Esophagus muscularis mucosa (tissue), 3 donors: ENCODE data around the gene MAPKAPK5.

Source experiments
- POLR2A ChIP-seq: fragments of 450-650 bp; IDR thresholded peaks from one replicate; pipeline ENCODE4 v1.6.1; 2017; ENCODE audit warnings: antibody characterized with exemption, moderate library complexity, mild to moderate bottlenecking, low read depth
- POLR2AphosphoS5 ChIP-seq, 2 donors: sonication (generic); formaldehyde crosslinking; IDR thresholded peaks; one replicate each; pipeline ENCODE4 v1.6.1; 2017; ENCODE audit warnings: antibody characterized with exemption in 2 of 2
- TF ChIP-seq, protein P1 (sequence below), 3 experiments: fragments of 200-600 bp in 2 of 3; fragments of 450-650 bp in 1 of 3; sonication (generic) in 2 of 3; IDR thresholded peaks; one replicate each; pipeline ENCODE4 v1.5.1; 2017 to 2019; ENCODE audit warnings: antibody characterized with exemption in 3 of 3, mild to moderate bottlenecking in 2 of 3, moderate library complexity in 1 of 3

DNA sequence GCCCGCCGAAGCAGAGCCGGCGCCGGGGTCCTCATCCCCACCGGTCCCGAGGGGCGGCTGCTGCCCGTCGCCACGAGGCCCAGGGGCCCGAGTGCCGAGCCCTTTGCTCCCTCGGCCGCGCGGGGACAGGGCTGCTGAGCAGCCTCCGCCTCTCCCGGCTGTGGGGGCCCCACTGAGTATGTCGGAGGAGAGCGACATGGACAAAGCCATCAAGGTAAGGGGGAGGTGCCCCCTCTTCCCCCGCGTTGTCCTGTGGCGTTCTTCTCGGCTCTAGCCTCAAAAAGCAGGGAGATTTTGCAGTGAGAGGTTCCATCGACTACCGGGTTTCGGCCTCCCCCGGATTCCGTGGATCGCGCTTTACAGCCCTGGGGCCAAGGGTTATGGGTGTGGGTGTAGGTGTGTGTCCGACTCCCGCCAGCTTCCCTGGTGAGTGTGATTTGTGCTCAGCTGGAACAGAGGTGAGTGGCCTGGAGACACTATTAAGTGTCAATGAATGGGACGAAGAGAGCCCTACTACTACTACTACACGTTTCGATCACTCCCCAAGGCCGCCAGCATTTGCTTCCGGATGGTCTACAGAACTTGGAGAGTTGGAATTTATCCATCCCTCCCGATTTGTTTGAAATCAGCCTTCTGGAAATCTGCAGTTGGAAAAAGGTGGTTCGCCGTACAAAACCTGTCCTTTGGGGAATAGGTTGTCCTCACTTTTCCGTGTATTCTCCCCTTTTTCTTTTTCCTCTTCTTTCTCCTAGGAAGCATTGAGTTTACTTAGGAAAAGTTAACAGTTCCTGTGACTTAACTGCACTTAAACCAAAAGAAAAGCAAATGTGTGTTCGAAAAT lies 748 bp downstream of the MAPKAPK5 start:
- TF ChIP-seq, protein P1, sequence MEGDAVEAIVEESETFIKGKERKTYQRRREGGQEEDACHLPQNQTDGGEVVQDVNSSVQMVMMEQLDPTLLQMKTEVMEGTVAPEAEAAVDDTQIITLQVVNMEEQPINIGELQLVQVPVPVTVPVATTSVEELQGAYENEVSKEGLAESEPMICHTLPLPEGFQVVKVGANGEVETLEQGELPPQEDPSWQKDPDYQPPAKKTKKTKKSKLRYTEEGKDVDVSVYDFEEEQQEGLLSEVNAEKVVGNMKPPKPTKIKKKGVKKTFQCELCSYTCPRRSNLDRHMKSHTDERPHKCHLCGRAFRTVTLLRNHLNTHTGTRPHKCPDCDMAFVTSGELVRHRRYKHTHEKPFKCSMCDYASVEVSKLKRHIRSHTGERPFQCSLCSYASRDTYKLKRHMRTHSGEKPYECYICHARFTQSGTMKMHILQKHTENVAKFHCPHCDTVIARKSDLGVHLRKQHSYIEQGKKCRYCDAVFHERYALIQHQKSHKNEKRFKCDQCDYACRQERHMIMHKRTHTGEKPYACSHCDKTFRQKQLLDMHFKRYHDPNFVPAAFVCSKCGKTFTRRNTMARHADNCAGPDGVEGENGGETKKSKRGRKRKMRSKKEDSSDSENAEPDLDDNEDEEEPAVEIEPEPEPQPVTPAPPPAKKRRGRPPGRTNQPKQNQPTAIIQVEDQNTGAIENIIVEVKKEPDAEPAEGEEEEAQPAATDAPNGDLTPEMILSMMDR (IDR thresholded peaks at IDR 0.05), result no peak
- TF ChIP-seq POLR2A (no peak), POLR2AphosphoS5 (IDR thresholded peaks at IDR 0.05) (no peak)
